ENCODE results near the gene DCAF15. TPM values are rescaled to one million over a fixed set of nuclear protein-coding genes. Genes with fewer than 3 reads are reported as not detected.
A peak's percentile ranks its signal among the peaks of the same experiment; 100 is the strongest.

DCAF15 gene
- total and polyA plus RNA-seq, 2 donors from 2014 or later: 21.9 to 35.5 TPM

- Histone ChIP-seq H3K4me3 (ENCODE audit: low read length in 3 of 3) (no peak overlapping the region), H3K27ac (ENCODE audit: low read depth in 2 of 2, low read length in 2 of 2) (no peak overlapping the region)
- no peak for DNase-seq
These were observed 1.9 kb downstream of the DCAF15 start for GRCh38 chr19:13954185-13954584.

GRCh38 chr19:13955662-13956364 is 3.5 kb downstream of the DCAF15 start:
- Histone ChIP-seq H3K4me3 (ENCODE audit: low read length in 3 of 3) (no peak overlapping the region), H3K27ac (ENCODE audit: low read depth in 2 of 2, low read length in 2 of 2) (no peak overlapping the region), H3K9me3 (ENCODE audit: control insufficient read depth in 2 of 3, insufficient read depth in 1 of 3, low read length in 3 of 3) (no peaks in the 10 kb centered on the region), H3K4me1 (ENCODE audit: control insufficient read depth in 2 of 3, insufficient read depth in 2 of 3, low read depth in 1 of 3, low read length in 3 of 3) (peaks cover 0 to 11% (median 10%) of the 10 kb centered on the region in 3 donors), H3K9ac (ENCODE audit: low read length in 3 of 3) (no peak overlapping the region), H3K27me3 (ENCODE audit: control insufficient read depth, insufficient read depth, low read length) (no peaks in the 10 kb centered on the region), H3K36me3 (ENCODE audit: control insufficient read depth in 2 of 3, insufficient read depth in 3 of 3, low read length in 3 of 3) (peaks cover 0 to 24% (median 8%) of the 10 kb centered on the region in 3 donors)
- DNase-seq (no peak), FAIRE-seq (no peak)
- intact Hi-C loops (cut with DNase I): no loop called here
- TF ChIP-seq CTCF (IDR thresholded peaks at IDR 0.05; ENCODE audit: borderline replicate concordance, extremely low read depth, insufficient read depth): no peak

More at GRCh38 chr19:13954185-13954584, 1.9 kb downstream of the DCAF15 start:
- H3K36me3 ChIP-seq (ENCODE audit: control insufficient read depth in 2 of 3, insufficient read depth in 3 of 3, low read length in 3 of 3): peaks cover 0 to 24% (median 6%) of the 10 kb centered on the region in 3 donors
- H3K9me3 ChIP-seq (ENCODE audit: control insufficient read depth in 2 of 3, insufficient read depth in 1 of 3, low read length in 3 of 3): no peaks in the 10 kb centered on the region
- no peak for FAIRE-seq
- H3K9ac ChIP-seq (ENCODE audit: low read length in 3 of 3): no peak overlapping the region
- TF ChIP-seq CTCF (IDR thresholded peaks at IDR 0.05; ENCODE audit: borderline replicate concordance, extremely low read depth, insufficient read depth): no peak
- H3K27me3 ChIP-seq (ENCODE audit: control insufficient read depth, insufficient read depth, low read length): no peaks in the 10 kb centered on the region
- peaks cover 0 to 11% (median 10%) of the 10 kb centered on the region in 3 donors for H3K4me1 ChIP-seq (ENCODE audit: control insufficient read depth in 2 of 3, insufficient read depth in 2 of 3, low read depth in 1 of 3, low read length in 3 of 3)
- intact Hi-C loops (cut with DNase I): no loop called here

GRCh38 chr19:13956365-13956744 is 4.0 kb downstream of the DCAF15 start:
- Histone ChIP-seq H3K27ac (ENCODE audit: low read depth in 2 of 2, low read length in 2 of 2) (no peak overlapping the region), H3K4me3 (ENCODE audit: low read length in 3 of 3) (no peak overlapping the region), H3K27me3 (ENCODE audit: control insufficient read depth, insufficient read depth, low read length) (no peaks in the 10 kb centered on the region), H3K9me3 (ENCODE audit: control insufficient read depth in 2 of 3, insufficient read depth in 1 of 3, low read length in 3 of 3) (no peaks in the 10 kb centered on the region), H3K4me1 (ENCODE audit: control insufficient read depth in 2 of 3, insufficient read depth in 2 of 3, low read depth in 1 of 3, low read length in 3 of 3) (peaks cover 0 to 11% (median 10%) of the 10 kb centered on the region in 3 donors), H3K36me3 (ENCODE audit: control insufficient read depth in 2 of 3, insufficient read depth in 3 of 3, low read length in 3 of 3) (peaks cover 0 to 24% (median 8%) of the 10 kb centered on the region in 3 donors), H3K9ac (ENCODE audit: low read length in 3 of 3) (no peak overlapping the region)
- FAIRE-seq (no peak), DNase-seq (peak in 1 of 5 donors; percentile 79)
- intact Hi-C loops (cut with DNase I): no loop called here
- no peak for TF ChIP-seq CTCF (IDR thresholded peaks at IDR 0.05; ENCODE audit: borderline replicate concordance, extremely low read depth, insufficient read depth)

Data from kidney (tissue), 14 donors.